Endothelial cell of umbilical vein (primary cell): ENCODE data around the gene SIPA1L3. TPM values are rescaled to one million over a fixed set of nuclear protein-coding genes. Genes with fewer than 3 reads are reported as not detected.

ENCODE experiments used
- BruUV-seq: library from RNA; stranded (reverse); fragments of 400-500 nt; replicated peaks from 2 replicates; lab custom pipeline; 2021; lab: Mats Ljungman, UMichigan
- CTCF ChIA-PET: fragments of 300-600, 350-600 bp; sonication (Branson Sonifier 250); formaldehyde crosslinking; loops from one replicate; lab custom pipeline; 2021; ENCODE audit warnings: antibody characterized with exemption, inconsistent platforms; lab: Charles Lee
- POLR2A ChIA-PET: fragments of 300-600, 350-600 bp; sonication (Branson Sonifier 250); formaldehyde crosslinking; loops from one replicate; lab custom pipeline; 2021; ENCODE audit warnings: antibody characterized with exemption, inconsistent platforms; lab: Charles Lee
- DNase-seq: peaks from one replicate; pipeline ENCODE4 v3.0.0-alpha.2; 2011; ENCODE audit warnings: low read depth, low spot score
- FAIRE-seq: peaks from 2 replicates; lab custom pipeline; 2011; peaks lifted over from hg19 to GRCh38; lab: Jason Lieb, UNC
- H2AFZ ChIP-seq: 2 replicates; pipeline ENCODE4 v1.6.0; 2012; ENCODE audit warnings: low read depth, low read length, control low read depth, inconsistent platforms
- H3K27ac ChIP-seq: 2 replicates; pipeline ENCODE4 v1.5.1; 2011; ENCODE audit warnings: low read depth, mild to moderate bottlenecking, control low read depth, low read length, moderate library complexity; ENCODE audit not compliant: insufficient read depth
- H3K27me3 ChIP-seq, 2 experiments: 2 replicates each; pipeline versions ENCODE4 v1.6.0 to v1.6.1; 2011; ENCODE audit warnings: low read length in 2 of 2, mixed read lengths in 1 of 2; ENCODE audit not compliant: control insufficient read depth in 2 of 2, insufficient read depth in 2 of 2
- H3K36me3 ChIP-seq, 2 experiments: 2 replicates in 1 of 2; 3 replicates in 1 of 2; pipeline ENCODE4 v1.5.1; 2011; ENCODE audit warnings: low read length in 2 of 2, mild to moderate bottlenecking in 1 of 2, moderate library complexity in 1 of 2; ENCODE audit not compliant: control insufficient read depth in 2 of 2, insufficient read depth in 2 of 2; ENCODE audit errors: extremely low read depth in 1 of 2
- H3K4me1 ChIP-seq: 3 replicates; pipeline ENCODE4 v1.5.1; 2011; ENCODE audit warnings: mild to moderate bottlenecking, low read length; ENCODE audit not compliant: control insufficient read depth, insufficient read depth; ENCODE audit errors: extremely low read depth
- H3K4me2 ChIP-seq: 2 replicates; pipeline ENCODE4 v1.6.1; 2011; ENCODE audit warnings: low read length, control low read depth, mixed read lengths; ENCODE audit not compliant: insufficient read depth
- H3K4me3 ChIP-seq, 3 experiments: fragments of 200-600 bp in 1 of 3; sonication (generic), shearing (Covaris generic) in 1 of 3; replicated peaks in 1 of 3; 2 replicates each; pipeline ENCODE4 v1.5.1; 2011 to 2016; ENCODE audit warnings: control low read depth in 3 of 3, low read length in 3 of 3, mild to moderate bottlenecking in 2 of 3, inconsistent platforms in 1 of 3, low read depth in 1 of 3, moderate library complexity in 1 of 3; ENCODE audit not compliant: insufficient read depth in 1 of 3
- H3K79me2 ChIP-seq: 2 replicates; pipeline ENCODE4 v1.6.0; 2012; ENCODE audit warnings: low read length, inconsistent platforms; ENCODE audit not compliant: control insufficient read depth, insufficient read depth
- H3K9ac ChIP-seq: replicated peaks from 2 replicates; pipeline ENCODE3; 2011; ENCODE audit warnings: low read length, control low read depth; ENCODE audit not compliant: insufficient read depth; ENCODE audit errors: extremely low read depth
- H3K9me1 ChIP-seq: replicated peaks from 3 replicates; pipeline ENCODE4 v1.6.0; 2011; ENCODE audit warnings: mild to moderate bottlenecking, low read length; ENCODE audit not compliant: control insufficient read depth, insufficient read depth; ENCODE audit errors: extremely low read depth
- H3K9me3 ChIP-seq: replicated peaks from 2 replicates; pipeline ENCODE4 v1.5.1; 2012; ENCODE audit warnings: low read length, inconsistent platforms; ENCODE audit not compliant: control insufficient read depth, insufficient read depth
- H4K20me1 ChIP-seq: replicated peaks from 2 replicates; pipeline ENCODE3; 2011; ENCODE audit warnings: mild to moderate bottlenecking, low read length; ENCODE audit not compliant: control insufficient read depth, insufficient read depth; ENCODE audit errors: extremely low read depth
- EZH2 ChIP-seq: IDR thresholded peaks from 2 replicates; pipeline ENCODE4 v1.6.1; 2012; ENCODE audit warnings: borderline replicate concordance, low read depth, mild to moderate bottlenecking, moderate library complexity, low read length, inconsistent platforms; ENCODE audit not compliant: severe bottlenecking
- FOS ChIP-seq: IDR thresholded peaks from 2 replicates; pipeline ENCODE4 v1.6.1; 2011; ENCODE audit warnings: mild to moderate bottlenecking, low read length, moderate library complexity, borderline replicate concordance; ENCODE audit not compliant: insufficient read depth
- GATA2 ChIP-seq: IDR thresholded peaks from 2 replicates; pipeline ENCODE4 v1.7.0; 2011; ENCODE audit warnings: low read depth, mild to moderate bottlenecking, moderate library complexity, mixed read lengths, low read length; ENCODE audit not compliant: insufficient read length, insufficient read depth
- JUN ChIP-seq: IDR thresholded peaks from 2 replicates; pipeline ENCODE4 v1.6.1; 2011; ENCODE audit warnings: borderline replicate concordance, low read depth; ENCODE audit not compliant: insufficient read length, insufficient read depth
- MYC ChIP-seq: IDR thresholded peaks from one replicate; pipeline ENCODE4 v1.6.1; 2011; ENCODE audit warnings: mild to moderate bottlenecking, low read depth, low read length
- POLR2A ChIP-seq: IDR thresholded peaks from 2 replicates; pipeline ENCODE4 v1.6.1; 2012; ENCODE audit warnings: low read depth, mild to moderate bottlenecking, control low read depth, low read length
- POLR2AphosphoS5 ChIP-seq: IDR thresholded peaks from 2 replicates; pipeline ENCODE4 v1.6.1; 2012; ENCODE audit warnings: low read depth, mild to moderate bottlenecking, control low read depth, low read length, moderate library complexity; ENCODE audit not compliant: insufficient read depth
- dilution Hi-C: fragments of 300-500 bp; cut with MboI; formaldehyde crosslinking; loops from one replicate; pipeline ENCODE4 v1.15.0; 2019; ENCODE audit warnings: low sequenced_read_pairs; ENCODE audit not compliant: extremely low pct_ligation_motif_present
- intact Hi-C: fragments of 100-400 bp; cut with micrococcal nuclease; formaldehyde crosslinking; loops from one replicate; pipeline ENCODE4 v1.10.0; 2022
- polyA plus RNA-seq, 4 experiments: library from polyadenylated mRNA; depleted of rRNA in 3 of 4; stranded (reverse) in 3 of 4; unstranded in 1 of 4; fragments of >200 nt; gene quantifications; 2 replicates each; pipeline versions ENCODE4 v1.2.1 to v1.2.3, GENCODE V29; 2011 to 2012; ENCODE audit warnings: missing spikeins in 1 of 4
- total RNA-seq: library from RNA; stranded (reverse); gene quantifications from 2 replicates; pipeline ENCODE4 v1.2.3, GENCODE V29; 2021
- TF ChIP-seq, protein P1 (sequence below), 2 donors: IDR thresholded peaks; 1 replicate in 1 of 2; 2 replicates in 1 of 2; pipeline ENCODE4 v1.5.1; 2011; ENCODE audit warnings: low read length in 2 of 2, mild to moderate bottlenecking in 2 of 2, moderate library complexity in 2 of 2, control low read depth in 1 of 2, inconsistent platforms in 1 of 2, low read depth in 1 of 2; ENCODE audit not compliant: insufficient read depth in 1 of 2; ENCODE audit errors: extremely low read depth in 1 of 2
- TF ChIP-seq, protein P2 (sequence below): IDR thresholded peaks from 2 replicates; pipeline ENCODE4 v1.6.1; 2011; ENCODE audit not compliant: insufficient read depth, insufficient read length

Gene SIPA1L3
- total and polyA plus RNA-seq, 2 donors (not counting 3 experiments of a cell fraction or from before 2014, with no cell fraction given) = 14.2 to 47.2 TPM

DNA sequence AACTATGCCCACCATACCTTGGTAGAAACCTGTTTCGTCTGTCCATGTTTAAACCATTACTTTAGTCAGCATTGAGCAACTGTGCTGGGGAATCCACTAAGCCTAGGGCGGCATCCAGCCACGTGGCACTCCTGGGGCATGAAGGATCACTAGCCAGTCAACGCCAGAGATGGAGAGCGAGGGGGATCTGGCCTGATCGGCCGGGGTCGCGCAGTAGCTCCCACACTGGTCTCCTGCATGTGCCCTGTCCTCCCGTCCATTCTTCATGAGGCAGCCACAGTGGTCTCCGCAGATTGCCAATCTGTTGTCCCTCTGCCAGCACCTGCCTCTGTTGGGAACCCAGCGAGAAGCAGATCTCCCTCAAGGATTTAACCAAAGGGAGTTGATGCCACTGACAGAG is 207.6 kb downstream of the SIPA1L3 start:
- intact Hi-C loops = no loop called here
- DNase-seq (no peak), FAIRE-seq (no peak)
- H3K4me2 ChIP-seq = no peak overlapping the region
- H3K36me3 ChIP-seq = peaks cover 1 to 11% of the 10 kb centered on the region in 2 experiments
- dilution Hi-C loops = no loop called here
- H2AFZ ChIP-seq = no peak overlapping the region
- H3K27me3 ChIP-seq = no peaks in the 10 kb centered on the region
- no peaks in the 10 kb centered on the region for H3K9me1 ChIP-seq
- no peaks in the 10 kb centered on the region for H4K20me1 ChIP-seq
- ChIA-PET POLR2A (no interaction called here), CTCF (interaction anchor here (2.2 kb wide), 1 partner anchor 212 kb away, joined by 14 read pairs; no protein-coding TSS in a partner anchor)
- no peak overlapping the region for H3K4me3 ChIP-seq
- H3K9ac ChIP-seq = no peak overlapping the region
- no peaks in the 10 kb centered on the region for H3K4me1 ChIP-seq
- H3K9me3 ChIP-seq = no peaks in the 10 kb centered on the region
- BruUV-seq = no TSS peak
- no peaks in the 10 kb centered on the region for H3K79me2 ChIP-seq
- TF ChIP-seq POLR2AphosphoS5 (no peak), FOS (no peak), GATA2 (no peak), EZH2 (no peak), JUN (no peak), MYC (no peak), POLR2A (no peak)
- TF ChIP-seq, protein P1, sequence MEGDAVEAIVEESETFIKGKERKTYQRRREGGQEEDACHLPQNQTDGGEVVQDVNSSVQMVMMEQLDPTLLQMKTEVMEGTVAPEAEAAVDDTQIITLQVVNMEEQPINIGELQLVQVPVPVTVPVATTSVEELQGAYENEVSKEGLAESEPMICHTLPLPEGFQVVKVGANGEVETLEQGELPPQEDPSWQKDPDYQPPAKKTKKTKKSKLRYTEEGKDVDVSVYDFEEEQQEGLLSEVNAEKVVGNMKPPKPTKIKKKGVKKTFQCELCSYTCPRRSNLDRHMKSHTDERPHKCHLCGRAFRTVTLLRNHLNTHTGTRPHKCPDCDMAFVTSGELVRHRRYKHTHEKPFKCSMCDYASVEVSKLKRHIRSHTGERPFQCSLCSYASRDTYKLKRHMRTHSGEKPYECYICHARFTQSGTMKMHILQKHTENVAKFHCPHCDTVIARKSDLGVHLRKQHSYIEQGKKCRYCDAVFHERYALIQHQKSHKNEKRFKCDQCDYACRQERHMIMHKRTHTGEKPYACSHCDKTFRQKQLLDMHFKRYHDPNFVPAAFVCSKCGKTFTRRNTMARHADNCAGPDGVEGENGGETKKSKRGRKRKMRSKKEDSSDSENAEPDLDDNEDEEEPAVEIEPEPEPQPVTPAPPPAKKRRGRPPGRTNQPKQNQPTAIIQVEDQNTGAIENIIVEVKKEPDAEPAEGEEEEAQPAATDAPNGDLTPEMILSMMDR (IDR thresholded peaks at IDR 0.05; ENCODE audit: extremely low read depth in 1 of 2, insufficient read depth in 1 of 2, low read depth in 1 of 2, low read length in 2 of 2) = no peak
- TF ChIP-seq, protein P2, sequence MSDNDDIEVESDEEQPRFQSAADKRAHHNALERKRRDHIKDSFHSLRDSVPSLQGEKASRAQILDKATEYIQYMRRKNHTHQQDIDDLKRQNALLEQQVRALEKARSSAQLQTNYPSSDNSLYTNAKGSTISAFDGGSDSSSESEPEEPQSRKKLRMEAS = no peak
- H3K27ac ChIP-seq = no peak overlapping the region
